ENCODE results near the gene APOA1.
"Not testable (repeated sequence)": the region's sequence is repeated elsewhere in the genome, so short reads cannot be mapped to it uniquely, and the experiment has no call there.

APOA1 gene

DNA sequence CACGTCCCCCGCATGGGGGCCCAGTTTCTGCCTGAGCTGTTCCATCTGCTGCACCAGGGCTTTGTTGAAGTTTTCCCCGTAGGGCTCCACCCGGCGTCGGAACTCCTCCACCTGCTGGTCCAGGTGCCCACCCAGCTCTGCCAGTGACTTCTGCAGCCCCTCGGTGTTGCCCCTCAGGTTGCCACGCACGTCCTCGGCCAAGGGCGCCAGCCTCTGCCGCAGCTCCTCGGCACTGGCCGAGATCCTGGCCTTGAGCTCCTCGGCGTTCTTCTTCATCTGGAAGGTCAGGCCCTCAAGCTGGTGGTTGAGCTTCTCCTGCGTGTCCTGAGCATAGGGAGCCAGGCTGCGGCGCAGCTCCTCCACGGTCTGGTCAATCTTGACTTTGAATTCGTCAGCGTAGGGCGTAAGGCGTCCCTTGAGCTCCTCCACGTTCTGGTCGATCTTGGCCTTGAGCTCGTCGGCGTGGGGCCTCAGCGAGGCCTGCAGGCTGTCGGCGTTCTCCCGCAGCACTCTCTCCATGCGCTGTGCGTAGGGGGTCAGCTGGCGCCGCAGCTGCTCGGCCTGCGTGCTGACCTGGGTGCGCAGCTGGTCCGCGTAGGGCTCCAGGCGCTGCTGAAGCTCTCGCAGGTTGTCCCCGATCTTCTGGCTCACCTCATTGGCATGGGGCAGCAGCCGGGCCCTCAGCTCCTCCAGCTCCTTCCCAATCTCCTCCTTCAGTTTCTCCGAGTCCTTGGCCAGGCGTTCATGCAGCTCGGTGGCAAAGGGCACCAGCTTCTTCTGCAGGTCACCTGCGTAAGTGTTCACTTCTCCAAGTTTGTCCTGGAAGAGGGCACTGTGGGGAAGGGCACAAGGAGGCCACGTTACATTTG lies 16.1 kb downstream of the APOA1 start:
- DNase-seq (ENCODE audit: low read depth in 4 of 4, low spot score in 1 of 4), result no peak

DNA sequence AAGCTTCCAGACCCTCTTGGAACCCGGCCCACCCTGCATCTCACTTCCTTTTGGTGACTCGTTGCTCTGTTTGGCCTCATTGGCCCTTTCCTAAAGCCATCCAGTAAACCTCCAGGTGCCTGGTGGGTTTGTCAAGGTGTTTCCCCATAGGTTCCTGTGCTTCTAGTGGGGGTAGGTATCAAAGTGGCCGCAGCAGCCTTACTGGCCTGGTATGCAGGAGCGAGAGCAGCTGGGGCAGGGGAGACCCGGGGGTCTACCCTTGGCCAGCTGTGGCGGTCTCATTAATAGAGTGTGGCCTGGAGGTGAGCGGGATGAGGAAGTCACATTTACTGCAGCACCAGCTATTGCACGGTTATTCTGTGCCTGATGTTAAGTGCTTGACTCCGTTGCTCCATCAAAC lies 18.4 kb downstream of the APOA1 start:
- no peak for DNase-seq (ENCODE audit: low read depth in 4 of 4, low spot score in 1 of 4)

DNA sequence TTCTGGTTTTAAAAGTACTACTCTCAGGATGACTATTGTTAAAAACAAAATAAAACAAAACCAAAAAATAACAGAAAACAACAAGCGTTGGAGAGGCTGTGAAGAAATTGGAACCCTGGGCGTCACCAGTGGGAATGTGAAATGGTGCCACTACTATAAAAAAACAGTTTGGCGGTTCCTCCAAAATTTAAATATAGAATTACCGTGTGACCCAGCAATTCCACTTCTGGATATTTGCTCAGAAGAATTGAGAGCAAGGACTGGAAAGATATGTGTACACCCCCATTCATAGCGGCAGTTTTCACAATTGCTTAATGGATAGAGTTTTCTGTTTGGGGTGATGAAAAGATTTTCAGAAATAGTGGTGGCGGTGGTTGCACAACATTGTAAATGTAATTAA lies 22.9 kb downstream of the APOA1 start:
- DNase-seq (ENCODE audit: low read depth in 4 of 4, low spot score in 1 of 4), result no peak

DNA sequence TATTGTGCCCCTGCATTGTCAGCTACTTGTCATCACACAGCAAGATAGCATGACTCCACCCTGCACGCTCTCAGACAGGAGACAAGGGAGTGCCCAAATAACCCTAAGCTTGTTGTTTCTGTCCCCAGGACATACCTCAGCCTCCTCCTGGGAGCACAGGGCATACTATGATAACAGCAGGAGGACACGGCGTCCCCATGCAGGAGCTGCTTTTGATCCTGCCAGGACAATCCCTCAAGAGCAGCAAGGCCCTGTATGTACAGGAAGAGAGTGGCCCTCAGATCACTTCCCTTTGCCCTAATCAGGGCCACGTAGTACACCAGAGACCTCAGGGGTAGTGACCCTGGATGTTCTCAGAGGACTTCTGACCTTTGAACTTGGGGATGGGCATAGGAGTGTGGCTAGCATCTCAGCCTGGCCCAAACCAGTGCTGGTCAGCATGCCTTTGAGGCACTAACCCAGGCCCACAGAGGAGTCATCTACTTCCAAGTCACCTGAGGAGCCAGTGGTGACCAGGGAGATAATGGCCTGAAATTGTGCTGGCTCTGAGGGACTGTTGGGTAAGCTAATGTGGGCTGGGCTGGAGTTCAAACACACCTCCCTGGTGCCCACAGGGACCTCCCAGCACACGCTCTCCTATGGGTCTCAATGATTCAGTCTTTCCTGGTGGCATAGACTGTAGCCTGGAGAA lies 23.5 kb downstream of the APOA1 start:
- DNase-seq (ENCODE audit: low read depth in 4 of 4, low spot score in 1 of 4), result no peak

DNA sequence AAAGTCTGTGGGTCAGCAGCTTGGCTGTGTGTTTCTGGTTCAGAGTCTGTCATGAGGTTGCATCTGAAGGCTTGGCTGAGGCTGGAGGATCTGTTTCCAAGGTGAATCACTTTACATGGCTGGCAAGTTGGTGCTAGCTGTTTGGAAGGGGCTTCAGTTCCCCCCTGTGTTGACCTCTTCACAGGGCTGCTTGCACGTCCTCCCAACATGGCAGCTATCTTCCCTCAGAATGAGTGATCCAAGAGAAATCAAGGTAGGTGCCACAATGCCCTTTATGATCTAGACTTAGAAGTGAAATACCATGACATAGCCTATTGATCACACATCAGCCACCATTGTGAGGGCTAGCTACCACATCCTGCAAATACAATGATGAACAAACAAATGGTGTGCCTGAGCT lies 24.3 kb downstream of the APOA1 start:
- DNase-seq (ENCODE audit: low read depth in 4 of 4, low spot score in 1 of 4), result no peak

DNA sequence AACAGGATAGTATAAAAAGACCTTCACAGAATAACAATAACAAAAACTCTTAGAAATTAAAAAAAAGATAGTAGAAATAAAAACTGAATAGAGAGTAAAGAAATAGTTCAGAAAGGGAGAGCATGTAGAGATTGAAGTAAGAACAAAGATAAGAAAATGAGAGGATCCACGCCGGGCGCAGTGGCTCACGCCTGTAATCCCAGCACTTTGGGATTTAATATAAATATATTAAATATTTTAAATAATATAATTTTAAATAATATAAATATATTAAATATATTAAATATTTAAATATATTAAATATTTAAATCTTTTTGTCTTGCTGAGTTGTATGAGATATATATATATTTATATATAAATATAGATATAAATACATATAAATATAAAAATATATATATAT lies 25.3 kb downstream of the APOA1 start:
- DNase-seq (ENCODE audit: low read depth in 4 of 4, low spot score in 1 of 4), result no peak

DNA sequence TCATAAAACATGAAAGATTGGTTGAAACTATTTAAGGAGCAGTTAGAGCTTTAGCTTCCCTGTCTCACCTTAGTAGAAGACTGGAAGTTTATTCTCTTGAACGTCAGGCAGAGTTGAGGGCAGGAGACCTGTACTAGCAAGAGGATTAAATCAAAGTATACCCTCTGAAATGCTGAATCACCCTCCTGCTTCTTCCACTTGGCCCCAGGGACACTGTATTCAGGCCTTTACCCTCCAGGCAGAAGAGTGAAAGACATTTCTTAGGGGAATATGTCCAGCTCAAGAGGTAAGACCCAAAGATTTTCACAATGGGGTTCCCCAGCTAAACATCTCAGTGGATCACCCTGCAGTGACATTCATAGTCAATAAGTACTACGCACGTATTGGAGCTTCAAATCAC lies 26.2 kb downstream of the APOA1 start:
- no peak for DNase-seq (ENCODE audit: low read depth in 4 of 4, low spot score in 1 of 4)

DNA sequence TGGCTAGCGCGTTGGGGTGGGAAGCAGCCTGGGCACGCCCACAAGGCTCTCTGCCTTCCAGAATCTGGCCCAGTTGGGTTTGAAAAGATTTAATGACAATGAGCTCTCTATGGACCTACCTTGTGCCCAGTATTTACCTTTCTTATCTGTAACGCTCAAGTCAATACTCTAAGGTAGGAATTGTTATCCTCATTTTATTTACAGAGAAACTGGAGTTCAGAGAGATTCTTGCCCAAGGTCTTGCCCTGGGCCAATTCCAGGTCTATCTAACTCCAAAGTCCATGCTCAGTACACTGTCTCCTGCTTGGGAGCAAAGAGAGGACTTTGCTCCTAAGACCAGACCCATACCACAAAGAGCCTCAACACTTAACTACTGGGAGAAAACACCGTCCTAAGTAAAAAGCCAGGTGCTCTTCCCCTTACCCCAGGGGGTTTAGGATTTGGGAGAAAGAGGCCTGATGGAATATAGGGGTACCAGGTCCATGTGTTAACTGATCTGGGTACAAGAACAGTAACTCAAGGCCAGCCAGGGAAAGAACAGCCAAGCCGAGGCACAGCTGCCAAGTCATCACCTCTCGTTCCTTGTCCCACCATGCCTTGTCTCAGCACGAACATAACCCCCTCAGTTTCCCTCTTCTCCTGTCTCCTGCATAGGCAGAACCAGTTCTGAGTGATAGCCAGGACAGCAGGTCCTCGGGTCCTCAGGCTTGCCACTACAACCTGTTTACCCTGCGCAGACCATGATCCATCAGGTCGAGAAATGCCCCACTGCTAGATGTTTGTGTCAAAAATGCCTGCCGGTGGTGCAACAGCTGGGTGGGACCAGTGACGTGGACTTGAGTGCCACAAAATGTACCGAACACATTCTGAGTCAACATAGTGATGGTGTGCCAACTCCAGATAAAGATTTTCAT lies 28.9 kb downstream of the APOA1 start:
- no peak for DNase-seq (ENCODE audit: low read depth in 4 of 4, low spot score in 1 of 4)

DNA sequence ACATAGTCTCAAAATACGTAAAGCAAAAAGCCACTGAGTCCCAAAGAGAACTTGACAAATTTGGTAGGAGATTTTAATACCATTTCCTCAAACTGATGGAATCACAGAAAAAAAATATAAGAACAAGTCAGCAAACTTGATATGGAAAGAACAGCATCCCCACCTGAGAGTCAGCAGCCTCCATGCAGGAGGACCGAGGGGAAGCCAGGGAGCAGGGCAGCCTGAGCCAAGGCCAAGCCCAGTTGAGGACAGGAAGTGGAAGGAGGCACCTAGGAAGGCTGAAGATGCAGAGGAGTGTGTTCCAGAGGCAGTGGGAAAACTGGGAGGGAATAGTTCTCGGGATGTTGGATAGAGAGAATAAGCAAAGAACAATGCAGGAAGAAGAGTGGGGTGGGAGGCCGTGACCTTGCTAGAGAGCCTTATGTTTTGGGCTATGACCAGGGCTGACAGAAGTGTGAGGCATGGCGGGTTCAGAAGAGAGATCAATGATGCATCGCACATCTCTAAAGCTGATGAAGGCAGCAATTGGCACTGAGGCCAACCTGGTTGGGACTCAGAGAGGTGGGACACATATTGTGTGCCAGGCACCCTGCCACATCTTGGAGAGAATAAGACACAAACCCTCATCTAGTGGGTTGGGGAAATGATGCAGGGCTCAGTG lies 29.7 kb downstream of the APOA1 start:
- no peak for DNase-seq (ENCODE audit: low read depth in 4 of 4, low spot score in 1 of 4)

DNA sequence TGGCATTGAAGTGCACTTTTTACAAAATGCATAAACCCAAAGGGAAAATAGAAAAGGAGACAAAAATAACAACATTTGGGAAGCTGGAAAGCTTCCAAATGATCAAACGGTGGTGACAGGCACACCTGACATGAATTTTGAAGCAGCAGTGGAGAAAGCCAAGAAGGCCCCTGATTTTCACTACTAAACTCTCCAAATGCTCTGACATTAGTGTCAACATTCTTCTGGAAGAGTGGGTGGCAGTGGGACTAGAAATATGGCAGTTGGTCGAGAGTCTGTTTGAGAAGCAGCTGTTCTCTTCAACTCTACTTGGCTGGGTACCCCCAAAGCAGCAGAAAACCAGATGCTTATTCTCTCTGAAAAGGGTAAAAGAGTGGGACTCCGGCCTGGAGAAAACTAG lies 33.4 kb downstream of the APOA1 start:
- no peak for DNase-seq (ENCODE audit: low read depth in 4 of 4, low spot score in 1 of 4)

DNA sequence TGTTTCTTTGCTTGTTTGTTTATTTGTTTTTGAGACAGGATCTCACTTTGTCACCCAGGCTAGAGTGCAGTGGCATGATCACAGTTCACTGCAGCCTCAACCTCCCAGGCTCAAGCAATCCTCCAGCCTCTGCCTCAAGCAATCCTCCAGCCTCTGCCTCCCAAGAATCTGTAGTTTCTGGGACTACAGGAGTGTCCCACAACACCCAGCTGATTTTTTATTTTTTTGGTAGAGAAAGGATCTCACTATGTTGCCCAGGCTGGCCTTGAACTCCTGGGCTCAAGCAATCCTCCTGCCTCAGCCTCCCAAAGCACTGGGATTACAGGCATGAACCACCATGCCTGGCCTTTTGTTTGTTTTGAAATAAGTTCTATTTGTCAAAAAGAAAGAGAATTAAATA lies 35.8 kb downstream of the APOA1 start:
- DNase-seq (ENCODE audit: low read depth in 4 of 4, low spot score in 1 of 4), result not testable (repeated sequence)

DNA sequence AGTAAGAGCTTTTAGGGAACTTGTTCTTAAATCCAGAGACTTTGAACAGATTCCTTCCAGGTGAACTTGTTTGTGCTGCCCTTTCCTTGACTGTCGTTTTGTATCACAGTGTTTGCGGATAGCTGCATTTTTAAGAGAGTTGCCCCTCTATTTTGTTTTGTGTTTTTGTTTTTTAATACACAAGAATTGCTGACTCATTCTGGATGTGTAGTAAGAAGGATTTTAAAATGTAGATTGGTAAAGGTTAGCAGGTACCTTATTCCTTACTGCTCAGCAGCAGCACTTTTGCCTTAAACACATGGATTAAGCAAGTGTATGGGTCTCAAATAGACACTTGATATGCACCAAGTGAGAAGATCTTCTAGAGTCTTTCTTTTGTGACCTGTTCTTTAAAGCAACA lies 36.8 kb downstream of the APOA1 start:
- no peak for DNase-seq (ENCODE audit: low read depth in 4 of 4, low spot score in 1 of 4)

DNA sequence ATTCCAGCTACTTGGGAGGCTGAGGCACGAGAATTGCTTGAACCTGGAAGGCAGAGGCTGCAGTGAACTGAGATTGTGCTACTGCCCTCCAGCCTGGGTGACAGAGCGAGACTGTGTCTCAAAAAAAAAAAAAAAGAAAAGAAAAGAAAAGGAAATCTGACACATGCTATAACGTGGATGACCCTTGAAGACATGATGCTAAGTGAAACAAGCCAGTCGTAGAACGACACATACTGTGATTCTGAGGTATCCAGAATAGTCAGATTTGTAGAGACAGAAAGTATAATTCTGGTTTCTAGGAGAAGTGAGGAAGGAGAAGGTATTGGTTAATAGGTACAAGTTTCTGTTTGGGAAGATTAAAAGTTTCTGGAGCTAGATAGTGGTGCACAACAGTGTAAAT lies 39.1 kb downstream of the APOA1 start:
- DNase-seq (ENCODE audit: low read depth in 4 of 4, low spot score in 1 of 4), result no peak

DNA sequence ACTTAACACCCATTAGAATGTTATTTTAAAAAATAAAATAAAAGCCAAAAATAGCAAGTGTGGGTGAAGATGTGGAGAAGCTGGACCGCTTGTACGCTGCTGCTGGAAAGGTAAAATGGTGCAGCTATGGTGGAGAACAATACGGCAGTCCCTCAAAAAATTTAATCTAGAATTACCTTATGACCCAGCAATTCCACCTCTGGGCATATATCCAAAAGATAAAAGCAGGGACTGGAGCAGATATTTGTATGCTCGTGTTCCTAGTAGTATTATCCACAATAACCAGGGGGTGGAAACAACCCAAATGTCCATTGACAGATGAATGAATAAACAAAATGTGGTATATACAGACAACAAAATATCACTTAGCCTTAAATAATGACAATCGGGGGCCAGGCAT lies 39.6 kb downstream of the APOA1 start:
- DNase-seq (ENCODE audit: low read depth in 4 of 4, low spot score in 1 of 4), result no peak

DNA sequence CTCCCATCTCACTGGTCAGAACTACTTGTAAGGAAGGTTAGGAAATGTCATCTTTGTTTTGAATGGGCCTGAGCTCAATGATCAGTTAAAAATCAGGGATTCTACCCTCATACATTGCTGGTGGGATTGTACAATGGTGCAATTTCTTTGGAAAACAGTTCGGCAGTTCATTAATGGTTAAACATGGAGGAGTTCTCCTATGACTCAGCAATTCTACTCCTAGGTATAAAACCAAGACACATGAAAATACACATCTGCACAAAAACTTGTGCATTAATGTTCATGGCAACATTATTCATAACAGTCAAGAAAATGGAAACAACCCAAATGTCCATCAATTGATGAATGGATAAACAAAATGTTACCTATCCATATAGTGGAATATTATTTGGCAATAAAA lies 40.9 kb downstream of the APOA1 start:
- no peak for DNase-seq (ENCODE audit: low read depth in 4 of 4, low spot score in 1 of 4)

DNA sequence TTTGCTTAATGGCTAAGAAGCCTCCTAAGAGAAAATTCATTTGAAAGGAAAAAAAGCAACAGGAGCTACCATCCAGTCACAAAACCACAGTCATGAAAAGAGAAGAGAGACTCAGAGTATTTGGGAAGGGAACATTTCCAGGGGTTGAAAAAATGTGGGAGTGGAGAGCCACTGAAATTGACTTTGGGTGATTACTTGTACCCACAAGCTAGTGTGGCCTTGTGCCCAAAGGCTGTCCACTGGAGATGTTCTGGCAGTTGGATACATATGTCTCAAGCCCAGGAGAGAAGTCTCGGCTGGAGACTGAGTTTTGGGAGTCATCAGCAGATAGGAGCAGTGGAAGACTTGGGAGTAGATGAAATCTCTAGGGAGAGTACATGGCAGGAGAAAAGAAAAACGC lies 42.6 kb downstream of the APOA1 start:
- no peak for DNase-seq (ENCODE audit: low read depth in 4 of 4, low spot score in 1 of 4)

DNA sequence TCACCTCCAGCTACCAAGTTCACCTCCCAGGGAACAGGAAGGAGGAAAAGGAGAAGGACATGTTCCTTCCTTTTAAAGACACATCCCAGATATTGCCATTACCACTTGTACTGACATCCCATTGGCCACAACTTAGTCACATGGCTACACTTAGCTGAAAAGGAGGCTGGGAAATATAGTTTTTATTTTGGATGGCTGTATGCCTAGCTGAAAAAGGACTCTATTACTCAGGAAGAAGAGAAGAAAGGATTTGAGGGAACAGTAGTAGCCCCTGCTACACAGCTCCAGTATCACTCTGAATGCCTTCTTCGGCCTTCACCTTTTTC lies 43.7 kb downstream of the APOA1 start:
- no peak for DNase-seq (ENCODE audit: low read depth in 4 of 4, low spot score in 1 of 4)

DNA sequence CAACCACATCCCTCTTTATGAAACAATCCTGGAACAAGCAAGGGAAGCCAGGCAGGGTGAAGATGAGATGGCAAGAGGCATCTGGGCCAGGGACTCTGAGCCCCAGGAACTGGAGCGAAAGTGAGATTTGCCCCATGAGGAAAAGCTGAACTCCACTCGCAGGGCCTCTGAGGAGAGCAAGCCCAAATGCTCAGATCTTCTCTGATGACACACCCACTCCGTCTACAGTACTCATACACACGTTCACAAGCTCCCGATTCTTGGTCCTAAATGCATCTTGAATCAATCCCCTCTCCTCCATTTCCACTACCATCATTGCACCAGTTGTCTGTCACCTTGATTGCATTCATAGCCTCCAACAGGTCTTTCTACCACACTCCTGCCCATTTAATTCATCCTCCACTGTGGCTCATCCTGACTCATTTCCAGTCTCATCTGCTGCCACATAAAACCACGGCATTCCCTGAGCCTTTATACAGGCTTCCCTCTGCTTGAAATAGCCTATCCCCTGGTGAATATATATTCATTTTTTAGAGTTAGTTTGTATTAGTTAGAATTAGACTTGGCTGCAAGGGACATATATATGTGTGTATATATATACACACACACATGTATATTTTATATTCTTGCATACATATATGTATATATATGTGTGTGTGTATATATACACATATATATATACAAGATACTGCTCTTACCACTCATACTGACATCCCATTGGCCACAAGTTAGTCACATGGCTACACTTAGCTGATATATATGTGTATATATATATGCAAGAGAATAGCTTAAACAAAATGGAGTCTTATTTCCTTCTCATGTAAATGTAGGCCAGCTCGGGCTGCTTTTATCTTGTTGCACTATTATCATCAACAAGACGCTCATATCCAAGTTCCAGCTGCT lies 44.3 kb downstream of the APOA1 start:
- no peak for DNase-seq (ENCODE audit: low read depth in 4 of 4, low spot score in 1 of 4)

DNA sequence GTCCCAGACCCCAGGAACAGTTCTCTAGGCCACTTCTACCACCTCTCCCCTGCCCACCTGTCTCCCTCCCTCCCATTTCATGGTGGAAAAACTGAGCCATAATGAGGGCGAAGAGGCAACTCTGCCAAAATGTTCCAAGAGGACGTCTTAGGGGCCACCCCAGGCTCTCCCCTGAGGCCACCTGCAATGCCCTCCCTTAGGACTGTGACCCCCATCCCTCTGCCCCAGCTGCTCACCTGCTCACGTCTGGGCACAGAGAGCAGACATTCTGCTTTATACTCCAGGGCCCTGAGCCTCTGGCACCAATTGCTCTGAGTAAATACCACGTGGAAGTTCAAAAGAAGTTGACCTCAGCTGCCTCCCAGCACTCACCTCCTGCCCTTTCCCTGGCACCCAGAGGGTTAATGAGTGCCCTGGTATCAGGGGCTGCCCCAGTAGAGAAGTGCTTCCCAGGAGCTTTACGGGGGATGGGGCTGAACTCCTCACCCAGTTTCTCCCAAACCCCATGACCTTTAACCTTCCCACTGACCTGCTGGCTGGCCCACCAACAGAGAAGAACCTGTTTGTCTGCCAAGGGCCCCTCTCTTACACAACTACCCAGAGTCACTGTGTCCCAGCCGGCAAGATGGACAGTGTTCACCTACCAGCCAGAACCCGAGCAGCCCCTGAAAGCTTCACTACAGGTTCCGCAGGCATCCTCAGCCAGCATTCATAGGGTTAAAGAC lies 45.1 kb downstream of the APOA1 start:
- DNase-seq (ENCODE audit: low read depth in 4 of 4, low spot score in 1 of 4), result no peak

DNA sequence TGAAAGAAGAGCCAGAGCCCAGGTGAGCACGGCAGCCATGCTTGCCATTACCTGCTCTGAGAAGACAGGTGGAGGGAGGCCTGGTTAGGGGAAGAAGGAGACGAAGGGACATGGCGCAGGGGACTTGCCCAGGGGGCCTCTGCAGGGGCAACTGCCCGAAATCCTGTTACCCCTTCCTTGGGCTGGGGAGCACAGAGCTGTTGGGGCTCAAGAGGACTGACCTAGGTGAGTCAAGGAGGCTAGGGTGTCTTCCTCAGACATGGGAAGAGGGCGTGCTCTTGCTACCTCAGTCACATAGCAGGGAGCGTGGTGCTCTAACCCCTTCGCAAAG lies 45.6 kb downstream of the APOA1 start, which contains the start of gene APOA5:
TSS of gene APOA5 (minus strand) at position 67 of the 331 bp plus-strand sequence. CDS start at position 48, 19 bp downstream.
- DNase-seq (ENCODE audit: low read depth in 4 of 4, low spot score in 1 of 4), result no peak

Measured in stimulated activated CD4-positive, alpha-beta T cell treated with anti-CD3 and anti-CD28 coated beads, Interleukin-1b, Interleukin-23, amount 100 ng/mL, for 24 hours (primary cell).